Stimulated activated CD8-positive, alpha-beta memory T cell treated with anti-CD3 and anti-CD28 coated beads, Interleukin-7, amount 100 ng/mL, for 24 hours (primary cell): ENCODE measurements around the gene FAM53A.
A peak's percentile ranks its signal among the peaks of the same experiment; 100 is the strongest.
"Not testable (repeated sequence)": the region's sequence is repeated elsewhere in the genome, so short reads cannot be mapped to it uniquely, and the experiment has no call there.

Source experiments
- DNase-seq: peaks from one replicate; pipeline ENCODE4 v3.0.0-alpha.2; 2020; ENCODE audit warnings: low read depth

The FAM53A gene

DNA sequence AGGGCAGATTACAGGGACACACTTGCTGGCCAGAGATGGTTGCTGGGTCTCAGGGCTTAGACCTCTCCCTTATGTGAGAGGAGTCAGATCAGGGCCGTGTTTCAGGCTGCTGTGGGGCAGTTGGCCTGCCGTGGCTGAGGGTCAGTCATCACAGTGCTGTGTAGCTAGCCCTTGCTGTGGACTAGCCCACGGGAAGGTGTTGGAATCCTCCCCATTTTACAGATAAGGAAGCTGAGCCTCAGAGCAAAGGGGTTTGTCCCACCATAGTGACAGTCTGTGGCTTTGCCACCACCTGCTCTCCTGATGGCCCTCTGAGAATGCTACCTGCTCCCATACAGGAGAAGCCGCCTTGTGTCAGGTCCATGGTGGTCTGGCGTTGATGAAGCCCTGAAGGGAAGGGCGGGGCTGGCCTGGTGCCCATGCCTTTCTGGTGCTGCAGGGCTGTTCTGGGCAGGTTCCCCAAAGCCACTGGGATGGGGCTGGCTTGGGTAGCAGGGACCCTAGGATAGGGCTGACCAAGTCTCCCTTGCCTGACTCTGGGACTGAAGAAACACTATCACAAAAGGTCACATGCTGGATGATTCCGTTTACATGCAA, 2.4 kb upstream of the FAM53A start:
- DNase-seq, result no peak

DNA sequence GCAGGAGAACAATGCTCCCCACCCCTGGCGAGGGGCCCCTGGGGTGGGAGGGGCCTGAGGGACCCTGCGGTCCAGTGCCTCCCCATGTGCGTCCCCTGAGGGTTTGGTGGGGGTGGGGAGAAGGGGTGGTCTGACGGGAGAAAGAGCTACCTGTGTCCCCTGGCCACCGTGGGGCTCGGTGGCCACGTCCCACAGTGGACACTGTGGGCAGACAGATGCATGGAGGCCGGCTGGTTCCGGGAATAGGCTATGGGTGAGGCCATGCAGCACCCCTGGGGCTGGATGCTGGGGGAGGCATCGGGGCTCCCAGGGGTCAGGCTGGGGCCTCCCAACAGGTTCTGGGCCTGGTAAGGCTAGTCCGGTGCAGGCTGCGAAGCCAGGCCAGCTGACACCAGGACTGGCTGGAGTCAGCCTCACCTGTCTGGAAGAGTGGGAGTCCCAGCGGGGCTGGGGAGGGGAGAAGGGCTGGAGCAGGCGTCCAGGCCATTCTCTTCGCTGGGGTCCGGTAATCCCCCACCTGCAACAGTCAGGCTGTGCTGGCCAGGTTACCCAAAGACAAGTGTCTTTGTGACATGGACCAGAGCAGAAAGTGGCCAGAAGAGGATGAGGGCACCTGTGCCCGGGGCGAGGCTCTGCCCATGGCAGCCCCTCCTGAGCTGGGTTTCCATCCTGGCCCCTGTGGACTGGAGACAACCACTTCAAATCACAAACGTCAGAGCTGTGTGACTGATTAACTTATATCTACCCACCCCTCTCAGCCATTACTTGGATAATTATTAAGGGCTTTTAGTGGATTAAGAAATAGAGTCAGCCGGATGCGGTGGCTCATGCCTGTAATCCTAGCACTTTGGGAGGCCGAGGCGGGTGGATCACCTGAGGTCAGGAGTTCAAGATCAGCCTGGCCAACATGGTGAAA, 1.4 kb upstream of the FAM53A start:
- no peak for DNase-seq

DNA sequence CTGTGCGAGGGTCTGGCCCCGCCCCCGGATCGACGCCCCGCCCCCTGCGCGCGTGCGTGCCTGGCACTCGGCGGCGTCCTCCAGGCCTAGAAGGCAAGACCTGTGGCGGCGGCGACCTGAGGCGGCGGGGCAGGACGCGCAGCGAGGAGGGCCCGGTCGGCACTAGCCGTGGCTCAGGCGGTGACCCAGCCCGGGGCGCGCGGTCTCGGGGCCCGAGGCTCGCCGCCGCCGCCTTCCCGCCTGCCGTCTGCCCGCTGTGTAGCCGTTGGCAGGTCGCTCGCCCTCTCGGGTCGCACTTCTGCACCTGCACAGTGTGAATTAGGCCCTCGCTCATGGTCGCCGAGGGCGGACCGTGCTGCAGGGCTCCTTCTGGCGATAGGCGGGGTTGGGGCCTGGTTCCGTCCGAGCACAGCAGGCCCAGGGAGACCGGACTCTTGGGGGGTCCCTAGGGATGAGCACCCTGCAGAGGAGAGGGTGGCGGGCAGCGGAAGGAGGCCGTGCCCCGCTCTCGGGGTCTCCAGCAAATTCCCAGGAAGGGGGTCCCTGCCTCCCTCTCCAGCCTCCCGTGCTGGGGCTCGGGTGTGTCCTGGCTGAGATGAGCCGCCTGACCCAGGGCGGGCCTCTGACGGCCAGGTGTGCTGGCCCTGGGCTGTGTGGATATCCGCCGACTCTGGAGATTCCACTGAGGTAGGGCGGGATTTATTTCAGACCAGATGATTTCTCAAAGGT, 557 bp upstream of the FAM53A start:
- DNase-seq, result peak; percentile 93

DNA sequence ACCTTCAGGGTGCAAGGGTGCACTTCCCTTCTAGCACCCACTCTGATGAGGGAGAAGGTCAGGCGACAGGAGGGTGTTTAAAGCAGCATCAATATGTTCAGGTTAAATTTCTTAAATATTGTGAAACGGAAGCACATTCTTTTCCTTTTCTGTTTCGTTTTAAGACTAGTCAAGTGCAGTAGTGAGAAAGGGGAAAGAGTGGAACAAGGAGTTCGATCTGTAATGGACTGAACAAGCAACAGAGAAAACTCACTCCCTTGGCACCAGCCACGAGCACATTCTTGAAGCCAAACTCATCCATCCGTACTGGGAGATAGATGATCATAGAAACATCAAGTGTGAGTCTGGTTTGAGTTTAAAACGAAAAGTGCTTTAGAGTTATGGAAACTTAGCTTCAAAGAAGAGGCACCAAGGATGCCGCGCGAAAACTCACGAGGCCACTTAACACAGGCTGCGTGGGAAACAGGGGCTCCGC, 815 bp downstream of the FAM53A start:
- no peak for DNase-seq

DNA sequence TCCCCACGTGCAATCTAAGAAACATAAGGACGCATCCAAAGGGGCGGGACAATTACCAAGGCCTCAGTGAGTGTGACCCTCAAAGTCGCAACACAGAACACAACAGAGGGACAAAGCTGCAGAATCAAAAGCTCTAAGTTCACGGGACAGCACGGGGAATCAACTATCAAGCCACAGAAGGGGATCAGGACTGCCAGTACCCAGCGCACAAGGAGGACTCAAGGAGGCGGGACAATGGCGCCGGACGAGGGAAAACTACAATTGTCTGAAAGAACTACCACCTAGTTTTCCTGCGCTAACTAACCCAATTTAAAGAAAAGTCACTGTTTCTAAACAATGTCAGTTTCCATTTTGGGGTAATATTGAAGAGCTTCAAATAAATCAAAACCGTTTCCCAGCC, 1.3 kb downstream of the FAM53A start:
- no peak for DNase-seq

DNA sequence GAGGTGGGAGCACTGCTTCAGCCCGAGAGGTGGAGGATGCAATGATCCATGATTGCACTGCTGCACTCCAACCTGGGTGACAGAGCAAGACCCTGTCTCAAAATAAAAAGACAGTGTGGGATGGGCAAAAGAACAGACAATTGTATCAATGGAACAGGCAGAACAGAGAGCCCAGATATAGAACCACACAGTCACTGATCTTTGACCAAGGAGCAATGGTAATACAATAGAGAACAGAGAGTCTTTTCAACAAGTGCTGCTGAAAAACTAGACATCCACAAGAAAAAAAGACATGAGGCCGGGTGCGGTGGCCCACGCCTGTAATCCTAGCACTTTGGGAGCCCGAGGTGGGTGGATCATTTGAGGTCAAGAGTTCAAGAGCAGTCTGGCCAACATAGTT, 5.9 kb downstream of the FAM53A start:
- no peak for DNase-seq

DNA sequence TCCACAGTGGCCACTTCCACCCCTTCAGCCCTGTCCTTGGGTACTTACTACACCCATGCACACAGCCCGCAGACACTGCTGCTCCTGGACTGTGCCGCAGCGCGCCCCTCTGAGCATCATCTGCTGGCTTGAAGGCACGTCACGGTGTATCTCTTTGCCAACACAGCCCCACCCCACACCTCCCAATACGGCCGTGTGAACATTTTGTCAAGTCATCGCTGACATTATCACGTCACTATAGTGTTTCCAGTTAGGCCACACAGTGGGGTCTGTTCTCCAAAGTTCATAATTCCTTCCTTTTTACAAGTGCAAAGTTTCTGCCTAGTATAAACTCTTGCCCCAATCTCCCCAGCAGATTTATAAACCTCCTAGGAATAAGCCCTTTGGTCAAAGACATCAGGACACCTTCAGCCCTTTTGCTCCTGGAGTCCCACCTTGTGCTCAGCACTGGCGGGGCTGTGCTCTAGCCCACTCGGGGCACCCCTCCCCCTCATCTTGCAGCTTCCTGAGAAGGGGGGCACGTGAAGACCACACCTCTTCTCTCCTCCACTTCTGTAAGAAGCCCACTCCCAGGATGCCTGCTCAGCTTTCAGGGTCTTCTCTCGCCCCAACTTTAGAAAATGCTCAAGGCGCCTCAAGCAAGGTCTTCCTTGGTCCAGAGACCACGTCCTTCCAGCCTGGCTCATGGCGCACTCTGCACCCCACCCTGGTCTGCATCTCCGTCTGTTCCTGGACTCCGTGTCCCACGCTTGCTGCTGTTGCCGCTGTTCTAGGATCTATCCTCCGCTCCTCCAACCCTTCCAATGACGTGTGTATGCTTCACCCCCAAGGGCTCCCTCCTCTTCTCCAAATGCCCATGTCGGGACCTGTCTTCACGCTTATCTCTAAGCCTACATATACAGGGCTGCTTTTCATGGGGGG, 7.2 kb downstream of the FAM53A start:
- DNase-seq, result no peak

DNA sequence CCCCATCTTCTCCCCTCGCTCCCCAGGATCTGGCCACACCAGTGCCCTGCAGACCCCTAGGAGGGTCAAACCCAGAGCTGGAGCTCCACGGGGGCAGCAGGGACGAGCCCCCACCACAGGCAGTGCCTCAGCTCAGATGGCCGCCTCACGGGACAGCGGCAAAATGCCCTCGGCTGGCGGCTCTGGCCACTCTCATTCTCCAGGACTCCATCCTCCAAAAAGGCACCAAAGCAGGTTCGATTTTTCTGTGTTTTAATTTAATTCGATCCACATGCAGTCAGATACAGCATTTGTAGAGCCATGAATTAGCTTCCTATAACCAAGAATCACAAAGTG, 8.3 kb downstream of the FAM53A start:
- no peak for DNase-seq

DNA sequence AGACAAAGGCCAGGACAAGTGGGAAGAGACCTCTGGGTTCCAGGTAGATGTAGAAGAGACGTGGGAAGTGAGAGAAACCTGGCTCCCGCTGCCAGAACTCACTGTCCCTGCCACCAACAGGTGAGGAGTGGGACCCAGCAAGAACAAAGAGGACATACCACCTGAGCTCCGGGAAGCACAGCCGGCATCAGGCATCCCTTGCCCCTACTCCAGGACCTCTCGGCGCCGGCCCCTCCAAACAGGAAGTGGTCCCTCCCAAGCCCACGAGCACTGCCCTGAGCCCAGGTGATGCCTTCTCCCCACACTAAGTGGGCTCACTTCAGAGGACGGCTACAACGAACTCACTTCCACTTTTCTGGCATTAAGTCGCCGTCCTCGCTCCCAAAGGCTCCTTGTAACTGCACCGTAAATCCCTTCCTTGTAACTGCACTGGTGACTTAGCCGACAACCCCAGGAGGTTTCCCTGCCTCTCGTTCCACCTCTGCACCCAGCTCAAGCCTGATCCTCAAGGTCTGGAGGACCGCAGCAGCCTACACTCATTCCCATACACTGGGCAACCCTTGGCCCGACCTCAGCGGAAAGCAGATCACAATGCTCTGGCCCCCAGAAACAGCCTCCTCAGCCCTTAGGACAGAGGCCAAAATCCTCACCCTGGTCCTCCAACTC, 8.8 kb downstream of the FAM53A start:
- DNase-seq, result no peak

DNA sequence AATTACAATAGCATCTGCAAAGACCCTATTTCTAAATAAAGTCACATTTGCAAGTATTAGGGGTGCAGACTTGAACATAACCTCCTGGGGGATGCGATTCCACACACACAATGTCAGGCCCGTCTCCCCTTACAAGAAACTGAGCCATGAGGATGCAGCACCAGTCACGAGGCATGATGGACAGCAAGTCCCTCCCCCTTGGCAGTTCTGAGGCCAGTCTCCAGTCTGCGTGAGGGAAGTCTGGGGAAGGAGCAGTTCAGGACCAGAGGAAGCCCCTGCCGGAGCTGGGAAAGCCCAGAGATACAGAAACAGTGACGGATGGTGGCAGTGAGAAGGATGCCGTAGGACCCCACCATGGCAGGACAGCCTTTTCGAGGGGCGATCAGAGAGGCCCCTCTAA, 9.4 kb downstream of the FAM53A start:
- no peak for DNase-seq

DNA sequence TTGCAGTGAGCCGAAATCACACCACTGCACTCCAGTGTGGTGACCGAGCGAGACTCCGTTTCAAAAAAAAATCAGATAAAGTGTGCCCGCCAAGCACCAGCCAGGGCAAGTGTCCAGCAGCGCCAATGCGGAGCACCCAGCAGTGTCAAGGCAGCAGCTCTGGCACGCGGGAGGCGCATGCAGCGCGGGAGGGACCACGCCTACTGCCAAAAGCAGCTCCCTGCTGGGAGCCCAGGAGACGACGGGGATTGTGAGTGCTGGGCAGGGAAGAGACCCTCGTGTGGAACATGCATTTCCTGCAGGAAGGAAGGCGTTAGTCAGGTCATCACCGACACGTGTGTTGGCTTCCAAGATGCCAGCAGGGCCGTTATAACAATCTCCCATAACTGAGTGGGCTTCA, 10.4 kb downstream of the FAM53A start:
- no peak for DNase-seq

DNA sequence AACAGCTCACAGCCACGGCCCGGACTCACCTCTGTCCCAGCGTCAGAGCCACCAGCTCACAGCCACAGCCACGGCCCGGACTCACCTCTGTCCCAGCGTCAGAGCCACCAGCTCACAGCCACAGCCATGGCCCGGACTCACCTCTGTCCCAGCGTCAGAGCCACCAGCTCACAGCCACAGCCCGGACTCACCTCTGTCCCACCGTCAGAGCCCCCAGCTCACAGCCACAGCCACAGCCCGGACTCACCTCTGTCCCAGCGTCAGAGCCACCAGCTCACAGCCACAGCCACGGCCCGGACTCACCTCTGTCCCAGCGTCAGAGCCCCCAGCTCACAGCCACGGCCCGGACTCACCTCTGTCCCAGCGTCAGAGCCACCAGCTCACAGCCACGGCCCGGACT, 13.1 kb downstream of the FAM53A start:
- not testable (repeated sequence) for DNase-seq

DNA sequence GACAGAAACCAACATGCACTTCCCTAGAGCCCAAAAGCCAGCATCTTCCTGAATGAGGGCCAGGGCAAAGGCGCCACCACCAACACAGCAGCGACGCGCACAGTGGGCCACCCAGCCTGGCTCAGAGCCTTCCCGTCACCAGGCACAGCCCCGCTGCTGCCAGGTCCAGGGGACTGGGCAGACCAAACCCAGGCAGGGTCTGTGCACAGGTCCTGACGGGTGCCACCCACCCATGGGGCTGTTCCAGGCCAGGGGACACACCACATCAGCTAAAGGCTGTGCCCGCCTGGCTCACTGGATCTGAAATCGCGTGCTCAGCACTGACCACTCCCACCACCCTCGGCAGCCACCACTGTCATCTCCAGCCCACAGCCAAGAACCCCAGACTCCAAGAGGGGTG, 13.8 kb downstream of the FAM53A start:
- DNase-seq, result no peak

DNA sequence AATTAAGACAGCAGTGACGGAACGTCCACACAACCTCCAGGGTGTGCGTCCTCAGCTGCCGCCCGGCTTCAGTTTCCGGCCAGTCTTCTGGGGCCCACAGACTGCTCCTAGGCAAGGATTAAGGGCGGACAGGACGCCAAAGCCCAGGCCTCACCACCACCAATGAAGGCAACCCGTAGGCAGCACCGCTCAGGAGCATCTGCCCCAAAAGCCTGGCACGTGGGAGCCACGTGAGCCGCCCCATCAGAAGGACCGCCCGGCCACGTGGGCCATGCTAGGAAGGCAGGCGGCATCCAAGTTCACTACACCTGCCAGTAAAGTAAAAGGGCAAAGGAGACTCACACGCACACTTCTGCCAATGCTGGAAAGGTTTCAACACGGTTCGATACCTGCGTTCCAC, 14.3 kb downstream of the FAM53A start:
- DNase-seq, result no peak

DNA sequence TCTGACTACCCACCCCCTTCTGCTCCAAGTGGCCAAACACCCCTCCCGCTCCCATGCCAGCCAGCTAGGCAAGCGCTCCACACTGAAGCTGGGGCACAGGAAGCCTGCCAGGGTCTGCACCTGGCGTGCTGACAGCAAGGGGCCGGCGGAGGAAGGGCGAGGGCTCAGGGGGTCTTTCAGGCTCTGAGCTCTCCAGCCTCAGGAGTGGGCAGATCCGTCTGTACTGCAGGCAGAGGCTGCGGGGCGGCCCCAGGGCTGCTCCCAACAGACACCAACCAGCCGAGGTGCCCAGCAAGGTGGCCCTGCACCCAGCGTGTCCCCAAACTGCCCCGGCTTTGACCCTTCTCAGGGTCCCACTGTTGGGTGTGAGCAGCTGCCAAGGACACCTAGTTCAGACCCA, 14.8 kb downstream of the FAM53A start:
- DNase-seq, result no peak

DNA sequence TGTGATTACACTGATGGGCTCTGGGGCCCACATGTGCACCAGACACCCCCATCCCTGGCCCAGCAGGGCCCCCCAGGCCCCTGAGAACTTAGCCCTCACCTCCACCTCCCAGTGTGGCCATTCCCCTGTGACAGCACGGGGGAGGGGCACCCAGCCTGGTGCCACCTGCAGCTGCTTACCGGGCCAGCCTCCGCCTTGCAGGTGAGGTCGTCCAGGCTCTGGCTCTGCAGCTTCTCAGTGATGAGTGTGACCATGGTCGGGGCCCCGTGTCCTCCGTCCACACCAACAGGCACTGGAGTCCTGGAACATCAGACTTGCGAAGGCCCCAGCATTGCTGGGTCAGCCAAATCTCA, 15.6 kb downstream of the FAM53A start:
- no peak for DNase-seq

DNA sequence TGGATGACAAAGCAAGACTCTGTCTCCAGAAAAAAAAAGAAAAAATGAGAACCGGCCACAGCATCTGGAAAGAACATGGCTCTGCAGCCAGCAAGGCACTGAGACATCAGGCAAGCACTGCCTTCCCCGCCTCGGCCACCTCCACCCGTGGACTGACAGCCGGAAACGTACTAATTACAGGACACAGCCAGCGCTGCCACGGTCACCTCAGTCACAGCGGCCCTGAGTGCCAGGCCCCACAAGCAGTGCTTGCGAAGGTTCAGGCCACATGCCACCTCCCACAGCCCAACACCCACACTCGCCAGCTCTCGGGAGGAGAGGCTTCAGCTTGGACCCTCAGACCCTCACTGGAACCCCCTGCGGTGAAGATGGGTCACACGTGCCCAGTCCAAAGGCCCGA, 16.8 kb downstream of the FAM53A start:
- no peak for DNase-seq

DNA sequence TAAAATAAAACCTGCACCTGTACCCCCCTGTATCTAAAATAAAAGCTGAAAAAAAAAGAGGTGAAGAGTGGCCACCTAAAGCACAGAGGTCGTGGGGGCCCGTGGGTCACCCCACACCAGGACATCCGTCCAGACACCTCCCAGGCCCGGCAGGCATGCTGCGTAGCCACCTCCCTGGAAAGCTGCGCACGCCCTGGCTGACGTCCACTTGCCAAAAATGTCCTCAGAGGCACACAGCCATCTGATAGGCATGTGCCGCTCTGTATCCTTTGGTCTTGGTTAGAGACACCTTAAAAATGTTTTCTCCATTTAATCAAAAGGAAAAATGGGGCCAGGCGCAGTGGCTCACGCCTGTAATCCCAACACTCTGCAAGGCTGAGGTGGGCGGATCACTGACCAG, 17.7 kb downstream of the FAM53A start:
- DNase-seq, result no peak

DNA sequence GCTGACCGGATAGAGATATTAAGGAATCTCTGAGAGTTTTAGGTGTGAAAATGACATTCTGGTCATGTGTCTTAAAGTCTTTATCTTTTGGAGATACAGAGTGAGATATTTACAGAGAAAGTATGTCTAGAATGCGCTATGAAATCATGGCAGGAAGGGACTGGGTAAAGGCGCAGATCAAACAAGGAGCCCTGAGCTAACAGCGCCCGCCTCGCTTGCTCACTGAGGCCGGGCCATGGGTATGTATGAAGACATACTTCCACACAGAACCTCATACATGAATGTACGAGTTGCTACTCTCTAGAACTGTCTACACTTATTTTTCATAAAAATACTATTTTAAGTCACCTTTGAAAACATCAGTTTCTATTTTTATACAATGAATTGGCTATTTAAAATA, 20.0 kb downstream of the FAM53A start:
- no peak for DNase-seq

DNA sequence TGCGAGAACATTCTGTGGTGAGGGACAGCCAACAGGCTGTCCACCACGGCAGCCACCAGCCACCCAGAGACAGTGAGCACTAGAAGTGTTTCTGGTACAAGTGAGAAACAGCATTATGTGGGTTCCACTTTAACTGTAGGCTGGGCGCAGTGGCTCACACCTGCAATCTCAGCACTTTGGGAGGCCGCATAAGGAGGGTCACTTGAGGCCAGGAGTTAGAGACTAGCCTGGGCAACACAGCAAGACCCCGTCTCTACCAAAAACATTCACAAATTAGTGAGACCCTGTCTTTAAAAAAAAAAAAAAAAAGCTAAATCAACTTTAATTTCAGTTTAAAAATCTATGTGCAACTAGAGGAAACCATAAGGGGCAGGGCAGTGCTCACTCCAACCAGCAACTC, 20.6 kb downstream of the FAM53A start:
- DNase-seq, result no peak

DNA sequence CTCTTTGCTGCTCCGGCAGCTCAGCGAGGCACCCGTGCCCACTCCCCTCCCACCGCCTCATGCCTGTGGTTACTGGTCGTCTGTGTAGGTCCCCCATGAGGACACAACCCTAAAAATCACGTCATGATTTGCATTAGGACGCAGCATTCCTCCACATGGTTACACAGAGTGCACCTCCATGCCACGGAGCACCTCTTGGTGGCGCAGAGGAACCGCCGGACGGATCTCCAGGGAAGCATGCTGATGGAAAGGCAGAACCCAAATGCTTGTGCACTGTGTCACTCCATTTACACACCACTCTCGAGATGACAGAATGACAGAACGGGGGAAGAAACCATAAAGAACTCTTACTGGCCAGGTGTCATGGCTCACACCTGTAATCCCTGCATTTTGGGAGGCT, 22.4 kb downstream of the FAM53A start:
- no peak for DNase-seq
